Mucosa of descending colon (tissue), 3 donors: Measurements from ENCODE around the gene RNU5D-1. TPM values are rescaled to one million over a fixed set of nuclear protein-coding genes. Genes with fewer than 3 reads are reported as not detected.

Source experiments
- ATAC-seq: fragments of 200-7000 bp; cut with Tn5 transposase; one replicate; pipeline ENCODE4 v1.9.1; 2020; ENCODE audit warnings: mild to moderate bottlenecking, moderate library complexity
- DNase-seq, 3 donors: peaks; one replicate each; pipeline ENCODE4 v3.0.0-alpha.2; 2020
- H3K36me3 ChIP-seq: fragments of 200-600 bp; one replicate; pipeline ENCODE4 v1.8.0; 2021; ENCODE audit warnings: low read depth, mild to moderate bottlenecking
- H3K4me1 ChIP-seq: fragments of 200-600 bp; one replicate; pipeline ENCODE4 v1.8.0; 2021; ENCODE audit warnings: low read depth, mild to moderate bottlenecking
- H3K4me3 ChIP-seq: fragments of 200-600 bp; one replicate; pipeline ENCODE4 v1.8.0; 2021; ENCODE audit warnings: mild to moderate bottlenecking
- H3K9me3 ChIP-seq: fragments of 200-600 bp; one replicate; pipeline ENCODE4 v1.8.0; 2021; ENCODE audit warnings: mild to moderate bottlenecking
- CTCF ChIP-seq: fragments of 200-600 bp; IDR thresholded peaks from one replicate; pipeline ENCODE4 v1.8.0; 2022; ENCODE audit warnings: antibody characterized with exemption, mild to moderate bottlenecking
- intact Hi-C, 2 donors: fragments of 100-400 bp; cut with DNase I in 1 of 2; cut with micrococcal nuclease in 1 of 2; formaldehyde crosslinking; loops; one replicate each; pipeline versions ENCODE4 v1.11.0 to v1.11.1; 2022; cut with DNase I, micrococcal nuclease
- long read RNA-seq, 2 donors: library from polyadenylated mRNA; unstranded; transcript quantifications; one replicate each; pipeline ENCODE4 v2.0.0, GENCODE V29; 2019 to 2021
- total RNA-seq, 3 donors: library from RNA; stranded (reverse); fragmentation: NEBNext Ultra II Directional in 2 of 3; extraction: Animal tissue kit (Norgen Biotek cat#: 25700) in 2 of 3; gene quantifications; one replicate each; pipeline versions ENCODE4 v1.2.1 to v1.2.4, GENCODE V29; 2021 to 2023
- donor health status: DM: no; HTN: no; CAD: no; lungs with moderate emphysema.
- donor health status: DM: no; HTN: no; CAD: no.
- donor health status: DM: no; HTN: yes; CAD: no.

Gene RNU5D-1
- total RNA-seq: 10 to 100 TPM in 1 of 3 donors, not detected in 2; 15.9 TPM
- long read RNA-seq, donor 1: 0 reads
- long read RNA-seq, donor 2: 0 reads

GRCh38 chr1:44730741-44731512, at the start of gene RNU5D-1:
RNU5D-1 (minus strand) TSS chr1:44731170.
- ATAC-seq: peak; percentile 94
- Histone ChIP-seq H3K9me3 (no peaks in the 10 kb centered on the region), H3K36me3 (no peaks in the 10 kb centered on the region), H3K4me1 (peaks cover 8% of the 10 kb centered on the region), H3K4me3 (peak within 1 kb of the TSS; percentile 6)
- DNase-seq: peak; percentile 91 to 99 (median 94)
- intact Hi-C loops: no loop called here
- peak; percentile 76 for TF ChIP-seq CTCF

- H3K36me3 ChIP-seq: no peaks in the 10 kb centered on the region
- no peak for ATAC-seq
- H3K9me3 ChIP-seq: no peaks in the 10 kb centered on the region
- DNase-seq: no peak
- intact Hi-C loops: loop anchor here in 1 of 2 donors (10.0 kb wide), 1 partner anchor 54 kb away; no protein-coding TSS in a partner anchor
- TF ChIP-seq CTCF: no peak
- no peak overlapping the region for H3K4me3 ChIP-seq
- H3K4me1 ChIP-seq: peaks cover 24% of the 10 kb centered on the region
Observed at GRCh38 chr1:44780583-44781121, 49.7 kb upstream of the RNU5D-1 start.

DNA sequence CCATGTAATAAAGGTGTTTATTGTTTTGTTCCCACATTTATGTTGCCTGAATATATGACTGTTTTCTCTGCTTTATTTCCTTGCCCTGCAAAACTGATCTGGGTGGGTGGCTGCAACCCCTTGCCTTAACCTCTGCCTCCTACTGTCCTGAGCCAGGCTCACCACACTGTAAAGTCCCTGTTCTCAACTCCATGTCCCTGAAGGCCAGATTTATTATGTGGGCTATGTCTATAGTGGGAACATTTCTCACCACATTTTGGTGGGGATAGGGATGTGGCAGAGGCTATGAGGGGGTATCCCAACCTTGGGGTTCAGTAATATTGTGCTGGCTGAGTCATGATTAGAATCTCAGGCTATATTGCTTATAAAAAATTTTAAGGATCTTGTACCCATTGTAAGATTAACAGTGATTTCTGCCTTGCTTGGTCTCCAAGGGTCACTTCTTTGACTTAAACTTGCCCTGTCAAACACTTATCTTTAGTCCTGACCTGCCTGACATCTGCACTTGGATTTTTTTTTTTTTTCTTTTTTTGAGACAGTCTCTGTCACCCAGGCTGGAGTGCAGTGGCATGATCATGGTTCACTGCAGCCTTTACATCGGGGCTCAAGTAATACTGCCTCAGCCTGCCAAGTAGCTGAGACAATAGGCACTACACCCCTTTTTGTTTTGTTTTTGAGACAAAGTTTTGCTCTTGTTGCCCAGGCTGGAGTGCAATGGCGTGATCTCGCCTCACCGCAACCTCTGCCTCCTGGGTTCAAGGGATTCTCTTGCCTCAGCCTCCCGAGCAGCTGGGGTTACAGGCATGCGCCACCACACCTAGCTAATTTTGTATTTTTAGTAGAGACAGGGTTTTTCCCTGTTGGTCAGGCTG, 48.0 kb upstream of the RNU5D-1 start:
- ATAC-seq (no peak), DNase-seq (no peak)
- Histone ChIP-seq H3K36me3 (no peaks in the 10 kb centered on the region), H3K9me3 (no peaks in the 10 kb centered on the region), H3K4me1 (peaks cover 24% of the 10 kb centered on the region), H3K4me3 (no peak overlapping the region)
- intact Hi-C loops: no loop called here
- TF ChIP-seq CTCF: no peak

DNA sequence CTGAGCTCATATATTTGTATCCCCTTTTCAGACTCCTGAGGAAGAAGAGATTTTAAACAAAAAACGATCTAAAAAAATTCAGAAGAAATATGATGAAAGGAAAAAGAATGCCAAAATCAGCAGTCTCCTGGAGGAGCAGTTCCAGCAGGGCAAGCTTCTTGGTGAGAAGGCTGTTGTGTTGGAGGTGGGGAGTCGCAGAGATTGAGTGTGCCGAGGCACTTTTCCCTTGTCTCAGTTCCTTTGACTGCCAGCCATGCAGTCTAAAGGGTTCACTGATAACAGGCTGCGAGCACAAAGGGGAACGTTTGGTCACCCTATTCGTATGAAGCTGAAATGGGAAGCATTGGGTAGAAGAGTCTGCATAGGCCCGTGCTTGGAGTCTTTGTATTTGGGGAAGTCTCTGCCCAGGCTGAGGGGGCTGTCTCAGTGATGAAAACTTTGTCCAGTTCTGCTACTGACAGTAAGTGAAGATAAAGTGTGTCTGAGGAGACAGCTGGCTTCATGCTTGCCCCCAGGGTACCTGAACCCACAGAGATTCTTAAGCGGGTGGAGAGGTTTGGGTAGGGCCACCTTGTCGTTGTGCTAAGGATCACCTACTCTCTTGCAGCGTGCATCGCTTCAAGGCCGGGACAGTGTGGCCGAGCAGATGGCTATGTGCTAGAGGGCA, 47.1 kb upstream of the RNU5D-1 start:
- H3K4me3 ChIP-seq: no peak overlapping the region
- H3K9me3 ChIP-seq: no peaks in the 10 kb centered on the region
- intact Hi-C loops: no loop called here
- DNase-seq (no peak), ATAC-seq (no peak)
- H3K4me1 ChIP-seq: peaks cover 19% of the 10 kb centered on the region
- H3K36me3 ChIP-seq: no peaks in the 10 kb centered on the region
- no peak for TF ChIP-seq CTCF

GRCh38 chr1:44777547-44777946, 46.6 kb upstream of the RNU5D-1 start:
- TF ChIP-seq CTCF: no peak
- Histone ChIP-seq H3K9me3 (no peaks in the 10 kb centered on the region), H3K4me3 (no peak overlapping the region), H3K4me1 (peaks cover 19% of the 10 kb centered on the region), H3K36me3 (no peaks in the 10 kb centered on the region)
- ATAC-seq (no peak), DNase-seq (no peak)
- intact Hi-C loops: no loop called here
